Forelimb muscle (tissue), 1 donor: ENCODE results near the gene INPP5D. TPM values are rescaled to one million over a fixed set of nuclear protein-coding genes. Genes with fewer than 3 reads are reported as not detected.
"Not testable (repeated sequence)": the region's sequence is repeated elsewhere in the genome, so short reads cannot be mapped to it uniquely, and the experiment has no call there.

Source experiments
- DNase-seq: peaks from one replicate; pipeline ENCODE4 v3.0.0-alpha.2; 2013; ENCODE audit warnings: low read depth
- polyA plus RNA-seq: library from polyadenylated mRNA; unstranded; fragments of 120-200 nt; gene quantifications from one replicate; pipeline ENCODE4 v1.2.1, GENCODE V29; 2013; ENCODE audit not compliant: insufficient read length

INPP5D gene
- polyA plus RNA-seq, 1 donor: 8.3 TPM

DNA sequence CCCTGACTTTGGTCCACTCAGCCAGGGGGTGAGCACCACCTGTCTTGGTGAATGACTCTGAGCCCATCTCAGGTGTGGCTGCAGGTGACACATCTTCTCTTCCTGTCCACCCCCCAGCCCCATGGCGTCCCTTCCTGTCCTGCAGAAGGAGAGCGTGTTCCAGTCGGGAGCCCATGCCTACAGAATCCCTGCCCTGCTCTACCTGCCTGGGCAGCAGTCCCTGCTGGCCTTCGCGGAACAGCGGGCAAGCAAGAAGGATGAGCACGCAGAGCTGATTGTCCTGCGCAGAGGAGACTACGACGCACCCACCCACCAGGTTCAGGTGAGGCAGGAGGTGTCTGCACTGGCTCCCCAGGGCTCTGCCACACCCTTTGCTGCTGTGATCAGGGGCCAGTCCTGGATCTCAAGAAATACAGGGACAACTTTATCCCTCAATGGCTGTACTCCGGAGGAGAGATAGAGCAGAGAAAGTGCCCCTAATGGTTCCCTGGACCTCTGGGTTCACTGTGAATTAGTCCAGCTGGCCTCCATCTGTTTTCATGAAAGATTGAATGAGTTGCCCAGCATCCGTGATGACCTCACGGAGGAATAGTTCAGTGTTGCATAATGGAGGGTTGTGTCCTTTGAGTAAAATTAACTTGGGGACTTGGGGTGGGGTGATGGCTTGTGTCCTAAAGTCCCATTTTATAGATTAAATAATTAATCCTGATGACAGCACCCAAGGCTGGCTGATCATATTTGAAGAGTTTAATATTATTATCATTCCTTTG lies 27.4 kb upstream of the INPP5D start, which contains the start of gene NEU2:
Gene NEU2, plus strand, starts transcription at position 122 of the 770 bp plus-strand sequence. Its CDS starts 0 bp downstream, at position 122.
- DNase-seq: no peak

DNA sequence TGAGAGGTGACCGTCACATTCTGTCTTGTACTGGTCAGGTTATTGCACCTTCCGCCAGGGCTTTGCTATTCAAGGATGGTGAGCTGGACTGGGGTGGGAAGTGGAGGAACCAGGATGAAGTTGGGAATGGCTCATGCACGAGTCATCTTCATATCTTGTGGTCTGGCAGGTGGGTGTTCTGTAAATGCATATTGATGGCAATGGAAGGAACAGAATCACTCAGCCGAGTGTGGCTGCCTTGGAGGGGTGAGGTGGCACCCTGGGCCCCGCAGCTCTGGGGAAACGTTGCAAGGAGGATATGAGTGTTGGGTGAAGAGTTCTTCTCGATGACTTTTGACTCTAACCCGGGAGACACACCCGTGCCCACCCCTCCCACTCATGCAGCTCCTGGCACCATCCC lies 26.5 kb upstream of the INPP5D start:
- DNase-seq: no peak

DNA sequence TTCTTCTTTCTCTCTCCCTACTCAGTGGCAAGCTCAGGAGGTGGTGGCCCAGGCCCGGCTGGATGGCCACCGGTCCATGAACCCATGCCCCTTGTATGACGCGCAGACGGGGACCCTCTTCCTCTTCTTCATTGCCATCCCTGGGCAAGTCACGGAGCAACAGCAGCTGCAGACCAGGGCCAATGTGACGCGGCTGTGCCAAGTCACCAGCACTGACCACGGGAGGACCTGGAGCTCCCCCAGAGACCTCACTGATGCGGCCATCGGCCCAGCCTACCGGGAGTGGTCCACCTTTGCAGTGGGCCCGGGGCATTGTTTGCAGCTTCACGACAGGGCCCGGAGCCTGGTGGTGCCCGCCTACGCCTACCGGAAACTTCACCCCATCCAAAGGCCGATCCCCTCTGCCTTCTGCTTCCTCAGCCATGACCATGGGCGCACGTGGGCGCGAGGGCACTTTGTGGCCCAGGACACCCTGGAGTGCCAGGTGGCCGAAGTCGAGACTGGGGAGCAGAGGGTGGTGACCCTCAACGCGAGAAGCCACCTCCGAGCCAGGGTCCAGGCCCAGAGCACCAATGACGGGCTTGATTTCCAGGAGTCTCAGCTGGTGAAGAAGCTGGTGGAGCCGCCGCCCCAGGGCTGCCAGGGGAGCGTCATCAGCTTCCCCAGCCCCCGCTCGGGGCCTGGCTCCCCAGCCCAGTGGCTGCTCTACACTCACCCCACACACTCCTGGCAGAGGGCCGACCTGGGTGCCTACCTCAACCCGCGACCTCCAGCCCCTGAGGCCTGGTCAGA lies 25.9 kb upstream of the INPP5D start:
- DNase-seq: no peak

DNA sequence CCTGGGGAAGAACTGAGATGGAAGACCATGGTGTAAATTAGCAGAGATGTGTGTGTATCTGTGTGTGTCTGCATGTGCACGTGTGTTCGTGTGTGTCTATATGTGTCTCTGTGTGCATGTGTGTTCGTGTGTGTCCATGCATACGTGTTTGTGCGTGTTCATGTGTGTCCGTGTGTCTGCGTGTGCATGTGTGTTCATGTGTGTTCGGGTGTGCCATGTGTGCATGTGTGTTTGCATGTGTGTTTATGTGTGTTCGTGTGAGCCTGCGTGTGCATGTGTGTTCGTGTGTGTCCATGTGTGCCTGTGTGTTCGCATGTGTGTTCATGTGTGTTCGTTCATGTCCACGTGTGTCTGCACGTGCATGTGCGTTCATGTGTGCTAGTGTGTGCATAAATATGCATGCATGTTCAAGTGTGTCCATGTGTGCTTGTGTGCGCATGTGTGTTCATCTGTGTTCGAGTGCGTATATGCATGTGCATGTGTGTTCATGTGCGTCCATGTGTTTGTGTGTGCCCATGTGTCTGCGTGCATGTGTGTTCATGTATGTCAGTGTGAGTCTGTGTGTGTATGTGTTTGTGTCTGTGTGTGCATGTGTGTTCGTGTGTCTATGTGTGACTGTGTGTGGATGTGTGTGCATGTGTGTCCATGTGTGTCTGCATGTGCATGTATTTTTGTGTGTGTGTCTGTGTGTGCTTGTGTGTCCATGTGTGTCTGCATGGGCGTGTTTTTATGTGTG lies 24.5 kb upstream of the INPP5D start:
- DNase-seq: no peak

DNA sequence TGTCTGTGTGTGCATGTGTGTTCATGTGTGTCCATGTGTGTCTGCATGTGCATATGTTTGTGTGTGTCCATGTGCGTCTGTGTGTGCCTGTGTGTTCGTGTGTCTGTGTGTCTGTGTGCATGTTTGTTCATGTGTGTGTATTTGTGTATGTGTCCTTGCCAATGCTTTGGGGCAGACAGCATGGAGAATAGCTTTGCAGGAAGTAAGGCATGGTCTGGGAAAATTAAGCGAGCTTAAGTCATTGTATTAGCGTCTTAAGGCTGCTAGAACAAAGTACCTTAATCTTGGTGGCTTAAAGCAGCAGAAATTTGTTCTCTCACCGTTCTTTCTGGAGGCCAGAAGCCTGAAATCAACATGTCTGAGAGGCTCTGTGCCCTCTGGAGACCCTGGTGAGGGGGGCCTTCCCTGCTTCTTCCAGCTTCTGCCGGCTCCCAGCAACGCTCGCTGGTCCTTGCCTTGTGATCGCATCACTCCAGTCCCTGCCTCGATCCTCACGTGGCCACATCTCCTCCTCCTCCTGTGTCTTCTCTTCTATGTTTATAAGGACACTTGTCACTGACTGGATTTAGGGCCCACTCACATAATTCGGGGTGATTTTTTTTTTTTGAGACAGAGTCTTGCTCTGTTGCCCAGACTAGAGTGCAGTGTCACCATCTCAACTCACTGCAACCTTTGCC lies 23.8 kb upstream of the INPP5D start:
- no peak for DNase-seq

DNA sequence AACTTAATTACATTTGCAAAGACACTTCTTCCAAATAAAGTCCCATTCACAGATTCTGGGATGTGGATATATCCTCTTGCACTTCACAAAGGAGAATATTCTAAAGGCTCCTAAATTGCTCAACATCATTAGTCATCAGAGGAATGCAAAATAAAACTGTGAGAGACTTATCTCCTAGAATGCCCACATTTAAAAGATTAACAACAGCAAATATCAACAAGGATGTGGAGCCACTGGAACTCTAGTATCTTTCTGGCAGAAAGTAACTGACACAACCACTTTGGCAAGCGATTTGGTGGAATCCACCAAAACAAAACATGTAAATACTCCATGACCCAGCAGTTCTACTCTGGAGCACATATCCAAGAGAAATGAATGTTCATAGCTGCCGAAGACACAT lies 23.1 kb upstream of the INPP5D start:
- no peak for DNase-seq

DNA sequence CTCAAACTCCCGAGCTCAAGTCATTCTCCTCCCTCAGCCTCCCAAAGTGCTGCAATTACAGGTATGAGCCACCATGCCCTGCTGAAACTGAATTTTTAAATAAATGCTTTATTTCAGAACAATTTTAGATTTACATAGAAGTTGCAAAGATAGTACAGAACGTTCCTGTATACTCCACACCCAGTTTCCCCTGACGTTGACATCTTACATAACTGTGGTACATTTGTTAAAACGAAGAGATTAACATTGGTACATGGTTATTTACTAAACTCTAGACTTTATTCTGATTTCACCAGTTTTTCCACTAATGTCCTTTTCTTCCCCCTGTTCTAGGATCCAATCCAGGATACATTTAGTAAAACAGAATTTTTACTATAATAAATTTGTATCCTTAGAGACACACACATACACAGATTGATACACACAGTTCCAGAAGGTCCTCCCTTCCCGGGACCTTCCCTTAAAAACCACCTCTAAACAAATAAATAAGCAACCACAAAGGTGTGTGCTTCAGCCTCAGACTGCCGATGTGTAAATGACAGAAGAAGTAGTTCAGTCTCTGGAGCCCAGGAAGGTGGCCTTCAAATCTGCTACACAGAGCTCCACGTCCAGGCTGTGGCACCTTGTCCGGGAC lies 20.8 kb upstream of the INPP5D start:
- DNase-seq: no peak

DNA sequence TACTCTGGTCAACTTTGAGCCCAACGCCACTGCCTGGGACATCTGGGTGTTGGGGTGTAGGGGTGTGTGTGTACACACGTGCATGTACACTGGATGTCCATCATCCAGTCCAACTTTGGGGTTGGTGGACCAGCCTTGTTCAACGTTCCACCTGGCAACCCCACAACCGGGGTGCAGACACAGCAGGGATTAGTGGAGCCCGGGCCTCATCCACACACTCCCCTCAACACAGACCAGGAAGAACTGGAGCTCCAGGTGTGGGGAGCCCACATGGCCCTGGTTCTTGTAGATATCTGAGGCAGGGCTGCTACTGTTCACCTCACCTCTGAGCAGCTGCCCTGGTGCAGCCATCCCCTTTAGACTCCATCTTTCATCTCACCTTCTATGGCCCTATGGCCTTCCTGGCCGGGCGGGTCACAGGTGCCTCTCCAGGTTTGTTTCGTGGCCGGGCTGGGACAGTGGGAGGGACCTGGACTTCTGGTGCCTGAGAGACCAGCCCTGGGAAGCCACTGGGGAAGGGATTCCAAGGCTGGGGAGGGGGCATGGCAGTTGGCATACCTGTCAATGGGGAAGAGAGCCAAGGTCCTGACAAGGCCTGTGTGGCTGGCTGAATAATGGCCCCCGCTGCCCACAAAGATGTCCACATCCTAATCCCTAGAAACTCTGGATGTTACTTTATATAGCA lies 20.2 kb upstream of the INPP5D start:
- no peak for DNase-seq

DNA sequence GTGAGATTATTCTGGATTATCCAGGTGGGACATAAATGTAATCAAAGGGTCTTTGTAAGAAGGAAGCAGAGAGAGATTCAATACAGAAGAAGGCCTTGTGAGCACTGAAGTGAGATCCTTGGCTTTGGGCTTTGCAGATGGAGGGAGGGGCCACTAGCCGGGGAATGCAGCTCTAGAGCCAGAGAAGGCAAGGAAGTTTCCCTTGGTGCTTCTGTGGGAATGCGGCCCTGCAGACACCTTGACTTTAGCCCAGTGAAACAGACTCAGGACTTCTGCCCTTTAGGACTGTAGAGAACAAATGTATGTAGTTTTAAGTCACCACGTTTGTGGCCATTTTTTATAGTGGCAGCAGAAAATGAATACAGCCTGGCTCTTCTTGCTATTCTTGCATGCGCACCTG lies 19.6 kb upstream of the INPP5D start:
- no peak for DNase-seq

DNA sequence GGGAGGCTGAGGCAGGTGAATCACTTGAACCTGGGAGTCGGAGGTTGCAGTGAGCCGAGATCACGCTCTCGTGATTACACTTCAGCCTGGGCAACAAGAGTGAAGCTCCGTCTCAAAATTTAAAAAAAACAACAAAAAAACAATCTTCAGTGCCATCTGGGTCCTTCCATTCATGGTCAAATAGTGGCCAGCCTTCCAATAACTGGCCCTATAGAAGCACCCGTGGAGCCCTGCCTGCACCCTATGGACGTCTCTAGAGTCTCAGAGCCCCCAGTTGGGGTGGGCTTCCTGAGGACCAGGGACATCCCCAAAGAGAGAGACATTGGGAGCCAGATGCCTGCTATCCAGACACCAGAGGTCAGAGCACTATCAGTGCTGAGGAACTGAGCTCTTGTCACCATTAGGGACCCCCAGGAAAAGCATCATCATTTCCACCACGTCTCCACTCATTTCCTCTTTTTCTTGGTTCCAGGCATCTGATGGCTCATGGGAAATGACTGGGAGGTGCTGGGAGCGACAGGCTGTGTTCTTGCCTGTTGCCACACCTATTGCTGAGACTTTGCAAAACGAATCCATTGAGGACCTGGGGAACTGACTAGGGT lies 18.3 kb upstream of the INPP5D start:
- DNase-seq: no peak

DNA sequence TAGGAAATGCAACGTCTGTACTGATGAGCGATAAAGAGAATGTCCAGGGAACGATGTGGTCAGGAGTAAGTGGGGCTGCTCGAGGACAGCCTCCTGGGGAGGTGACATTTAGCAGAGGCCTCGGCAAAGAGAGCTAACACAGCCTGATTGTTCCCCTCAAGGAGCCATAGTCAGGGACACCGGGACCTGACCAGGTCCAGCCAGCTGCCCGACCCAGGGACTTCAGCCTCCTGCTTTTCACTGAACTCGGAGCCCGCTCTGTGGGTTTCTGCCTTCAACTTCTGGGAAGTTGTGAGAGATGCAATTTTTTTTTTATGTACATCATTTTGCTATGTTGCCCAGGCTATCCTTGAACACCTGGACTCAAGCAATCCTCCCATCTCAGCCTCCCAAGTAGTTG lies 17.6 kb upstream of the INPP5D start:
- no peak for DNase-seq

DNA sequence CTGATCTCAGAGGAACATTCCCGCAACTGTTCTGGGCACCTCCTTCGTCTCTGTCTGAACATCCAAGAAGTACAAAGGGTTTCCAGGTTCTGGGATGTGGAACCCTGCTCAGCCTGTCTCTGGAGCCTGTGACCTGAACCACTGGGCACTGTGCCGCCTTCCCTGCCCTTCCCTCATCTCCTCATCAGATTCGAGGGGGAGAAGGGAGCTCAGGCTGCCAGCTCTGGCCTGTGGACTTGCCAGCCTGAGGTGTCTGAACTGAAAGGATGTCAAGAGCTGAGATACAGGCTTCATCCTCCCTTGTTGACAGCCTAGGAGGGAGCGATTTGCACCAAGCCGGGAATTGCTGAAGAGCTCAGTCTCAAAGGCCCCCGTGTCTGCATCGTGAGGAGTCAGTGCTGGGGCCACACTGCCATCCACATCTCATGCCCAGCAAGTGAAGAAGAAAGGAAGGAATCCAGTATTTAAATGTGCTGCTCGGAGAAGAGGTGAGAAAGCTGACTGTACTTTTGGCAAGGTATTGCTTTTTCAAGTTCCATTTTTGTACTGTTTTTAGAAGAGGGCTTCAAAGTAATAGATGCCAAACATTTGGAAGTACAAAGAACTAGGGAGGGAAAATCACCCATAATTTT lies 15.1 kb upstream of the INPP5D start:
- no peak for DNase-seq

DNA sequence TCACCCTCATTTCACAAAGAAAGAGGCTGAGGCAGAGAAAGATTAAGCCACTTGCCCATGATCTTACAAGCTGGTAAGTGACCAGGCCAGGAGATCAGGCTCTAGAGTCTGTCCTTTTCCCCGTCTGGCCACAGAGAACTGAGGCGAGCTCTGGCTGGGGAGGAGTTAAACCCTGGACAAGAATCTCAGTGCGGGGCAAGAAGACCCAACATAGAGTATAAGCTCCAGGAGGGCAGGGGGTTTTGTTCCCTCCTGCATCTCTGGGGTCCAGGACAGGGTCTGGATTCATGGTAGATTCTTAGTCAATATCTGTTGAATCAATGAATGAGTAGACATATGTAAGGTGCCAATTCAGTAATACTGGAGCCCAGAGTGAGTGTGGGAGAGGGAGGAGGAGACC lies 12.9 kb upstream of the INPP5D start:
- DNase-seq: no peak

DNA sequence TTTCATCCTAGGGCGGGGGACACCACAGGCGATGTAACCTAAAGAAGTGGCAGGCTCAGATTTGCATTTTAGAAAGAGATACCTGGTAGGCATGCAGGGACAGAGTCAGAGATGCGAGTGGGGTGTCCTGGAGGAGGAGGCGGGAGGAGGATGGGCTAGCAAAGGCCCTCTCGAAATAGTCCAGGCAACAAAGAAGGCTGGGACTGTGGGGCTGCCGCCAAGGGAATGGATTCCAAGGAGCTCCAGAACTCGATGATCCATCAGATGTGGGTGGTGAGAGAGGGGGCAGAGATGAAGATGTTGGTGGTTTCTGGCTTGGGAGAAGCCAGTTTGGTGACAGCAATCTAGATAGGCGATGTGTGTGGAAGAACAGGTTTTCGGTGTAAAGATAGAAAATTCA lies 12.5 kb upstream of the INPP5D start:
- no peak for DNase-seq

DNA sequence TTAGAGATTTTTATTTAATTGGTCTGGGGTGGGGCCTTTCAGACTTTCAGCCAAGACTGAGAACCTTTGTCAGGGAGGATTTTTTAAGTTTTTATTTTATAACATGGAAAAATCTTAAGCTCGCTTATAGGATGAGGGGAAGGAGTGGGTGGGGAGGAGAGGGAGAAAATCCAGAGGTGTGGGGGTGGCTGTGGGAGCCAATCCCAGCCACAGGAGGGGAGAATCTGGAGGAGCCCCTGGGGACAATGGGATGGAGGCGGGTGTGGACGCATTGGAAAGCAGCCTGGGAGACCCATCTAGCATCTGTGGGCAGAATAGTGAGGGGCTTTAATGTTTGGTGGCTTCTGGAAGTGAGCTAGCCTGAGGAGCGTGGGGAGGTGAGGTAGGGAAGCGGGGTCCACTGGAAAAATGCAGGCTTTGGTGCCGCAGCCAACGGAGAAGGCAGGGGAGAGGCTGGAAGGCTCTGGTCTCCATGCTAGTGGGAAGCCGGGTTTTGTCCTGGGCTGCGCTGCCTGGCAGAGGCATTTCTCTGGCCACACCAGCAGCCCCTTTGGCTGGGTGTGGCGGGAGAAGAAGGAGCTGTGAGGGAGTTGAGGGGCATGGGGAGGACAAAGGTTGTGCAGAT lies 11.5 kb upstream of the INPP5D start:
- no peak for DNase-seq

DNA sequence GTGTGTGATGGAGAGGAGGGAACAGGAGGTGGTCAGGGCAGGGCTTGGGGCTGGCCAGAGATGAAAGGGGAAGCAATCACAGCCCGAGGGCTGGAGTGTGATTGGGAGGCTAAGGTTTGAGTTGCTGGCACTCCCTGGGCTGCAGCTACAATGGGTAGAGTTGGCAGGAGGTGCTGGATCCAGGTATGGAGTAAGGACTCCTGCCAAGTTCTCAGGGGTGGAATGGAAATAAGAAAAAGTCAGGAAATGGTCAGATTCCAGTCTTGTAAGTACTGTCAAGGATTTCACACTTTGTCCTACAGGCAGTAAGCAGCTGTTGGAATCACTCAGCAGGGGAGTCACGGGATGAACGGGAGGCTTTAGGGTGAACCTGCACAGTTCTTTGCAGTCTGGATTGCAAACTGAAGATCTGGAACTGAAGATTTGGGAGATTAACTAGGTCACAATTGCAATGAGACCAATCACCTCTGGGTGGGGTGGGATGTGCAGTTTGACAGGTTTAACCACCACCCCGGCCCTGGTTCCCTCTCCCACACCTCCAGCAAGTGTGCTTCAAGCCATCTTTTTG lies 10.9 kb upstream of the INPP5D start:
- no peak for DNase-seq

DNA sequence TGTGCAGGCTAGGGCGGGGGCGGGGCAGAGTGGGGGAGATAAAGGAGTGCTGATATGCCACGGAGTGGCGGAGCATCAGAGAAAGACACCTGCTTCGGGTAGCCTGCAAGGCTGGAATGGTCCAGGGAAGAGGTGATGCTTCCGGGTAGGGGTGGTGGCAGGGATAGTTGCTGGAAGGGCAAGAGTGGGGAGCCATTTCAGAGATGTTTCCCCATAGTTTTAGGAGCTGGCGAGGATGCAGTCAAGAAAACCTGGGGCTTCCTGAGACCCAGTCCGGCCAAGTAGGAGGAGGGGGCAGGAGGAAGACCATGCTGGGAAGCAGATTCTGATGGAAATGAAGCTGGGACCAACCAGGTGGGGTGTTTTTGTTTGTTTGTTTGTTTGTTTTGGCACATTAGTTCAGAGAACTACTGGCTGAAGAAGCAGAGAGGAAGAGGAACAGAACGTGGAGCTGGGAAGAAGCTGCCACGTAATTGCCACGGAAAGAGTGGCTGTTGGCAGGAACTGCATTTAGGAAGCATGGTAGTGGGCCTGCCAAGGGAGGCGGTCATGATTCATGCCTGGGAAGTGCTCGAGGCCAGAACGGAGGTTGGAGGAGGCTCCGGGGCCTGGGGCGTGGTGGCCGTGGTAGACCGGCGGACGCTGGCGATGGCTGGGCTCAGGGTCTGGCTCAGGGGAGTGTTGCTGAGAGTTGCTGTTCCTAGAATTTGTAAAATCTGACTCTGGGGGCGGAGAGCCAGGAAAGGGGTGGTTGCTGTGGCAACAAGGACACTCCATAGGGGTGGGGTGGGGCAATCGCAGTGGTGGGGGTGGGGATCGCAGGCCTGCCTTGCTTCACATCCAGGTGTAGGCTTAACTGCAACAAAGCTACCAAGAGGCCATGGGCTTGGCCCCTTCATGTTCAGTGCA lies 8.6 kb upstream of the INPP5D start:
- DNase-seq: no peak

DNA sequence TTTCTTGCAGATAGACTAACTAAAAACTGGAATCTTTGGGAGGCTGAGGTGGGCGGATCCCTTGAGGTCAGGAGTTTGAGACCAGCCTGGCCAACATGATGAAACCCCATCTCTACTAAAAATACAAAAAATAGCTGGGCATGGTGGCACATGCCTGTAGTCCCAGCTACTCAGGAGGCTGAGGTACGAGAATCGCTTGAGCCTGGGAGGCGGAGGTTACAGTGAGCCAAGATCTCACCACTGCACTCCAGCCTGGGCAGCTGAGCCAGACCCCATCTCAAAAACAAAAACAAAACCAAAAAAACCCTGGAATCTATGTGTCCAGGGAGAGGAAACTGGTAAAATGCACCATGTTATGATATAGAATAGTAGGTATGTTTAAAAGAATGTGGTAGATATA lies 7.6 kb upstream of the INPP5D start:
- not testable (repeated sequence) for DNase-seq
